IMR-90 (cell line): Measurements from ENCODE around the gene PRELP. TPM values are rescaled to one million over a fixed set of nuclear protein-coding genes. Genes with fewer than 3 reads are reported as not detected.

ENCODE experiments used
- ATAC-seq: fragments of 200-7000 bp; cut with Tn5 transposase; 2 replicates; pipeline ENCODE4 v1.9.1; 2020; ENCODE audit warnings: low read depth, mild to moderate bottlenecking, moderate library complexity
- BruUV-seq: library from RNA; stranded (reverse); fragments of 400-500 nt; replicated peaks from 2 replicates; lab custom pipeline; 2021; lab: Mats Ljungman, UMichigan
- CTCF ChIA-PET: fragments of 300-600 bp; formaldehyde crosslinking; extraction: SDS; loops from one replicate; lab custom pipeline; 2021; ENCODE audit warnings: antibody characterized with exemption; lab: Yijun Ruan, JAX
- POLR2A ChIA-PET: fragments of 300-600 bp; sonication (Branson Sonifier 250); formaldehyde crosslinking; loops from one replicate; lab custom pipeline; 2022; ENCODE audit warnings: antibody characterized with exemption; ENCODE audit not compliant: unreplicated experiment; lab: Charles Lee
- DNase-seq: peaks from one replicate; pipeline ENCODE4 v3.0.0; 2013
- H2AFZ ChIP-seq: replicated peaks from 2 replicates; pipeline ENCODE3; 2013; ENCODE audit warnings: low read length, mild to moderate bottlenecking; ENCODE audit not compliant: poor library complexity
- H2AK5ac ChIP-seq: 2 replicates; pipeline ENCODE4 v1.6.1; 2013; ENCODE audit warnings: low read depth, low read length, inconsistent platforms
- H2AK9ac ChIP-seq: replicated peaks from 2 replicates; pipeline ENCODE3; 2013; ENCODE audit warnings: mild to moderate bottlenecking, low read depth, low read length, moderate library complexity; ENCODE audit not compliant: poor library complexity
- H2BK120ac ChIP-seq: 2 replicates; pipeline ENCODE4 v1.6.1; 2013; ENCODE audit warnings: low read depth, low read length, inconsistent platforms
- H2BK15ac ChIP-seq: 3 replicates; pipeline ENCODE4 v1.6.1; 2013; ENCODE audit warnings: low read depth, low read length, inconsistent platforms
- H2BK20ac ChIP-seq: 2 replicates; pipeline ENCODE4 v1.6.1; 2013; ENCODE audit warnings: low read depth, mild to moderate bottlenecking, inconsistent platforms, low read length, moderate library complexity
- H2BK5ac ChIP-seq: 2 replicates; pipeline ENCODE4 v1.6.1; 2013; ENCODE audit warnings: mild to moderate bottlenecking, low read depth, low read length, inconsistent platforms; ENCODE audit not compliant: poor library complexity, severe bottlenecking
- H3K14ac ChIP-seq: replicated peaks from 2 replicates; pipeline ENCODE4 v1.6.1; 2013; ENCODE audit warnings: low read depth, low read length, inconsistent platforms
- H3K18ac ChIP-seq: 2 replicates; pipeline ENCODE4 v1.6.1; 2013; ENCODE audit warnings: low read depth, low read length, control low read depth
- H3K23ac ChIP-seq: 2 replicates; pipeline ENCODE4 v1.6.1; 2013; ENCODE audit warnings: low read depth, low read length, inconsistent platforms
- H3K27ac ChIP-seq: 2 replicates; pipeline ENCODE4 v1.5.1; 2013; ENCODE audit warnings: mild to moderate bottlenecking, control low read depth, low read length; ENCODE audit not compliant: insufficient read depth
- H3K27me3 ChIP-seq: 2 replicates; pipeline ENCODE4 v1.6.1; 2013; ENCODE audit warnings: low read length; ENCODE audit not compliant: control insufficient read depth, insufficient read depth
- H3K36me3 ChIP-seq: 2 replicates; pipeline ENCODE4 v1.6.1; 2013; ENCODE audit warnings: low read length, mixed read lengths; ENCODE audit not compliant: control insufficient read depth, insufficient read depth
- H3K4ac ChIP-seq: 2 replicates; pipeline ENCODE4 v1.6.1; 2013; ENCODE audit warnings: low read depth, low read length, inconsistent platforms
- H3K4me1 ChIP-seq: 2 replicates; pipeline ENCODE4 v1.6.1; 2013; ENCODE audit warnings: low read length, mixed read lengths; ENCODE audit not compliant: control insufficient read depth, insufficient read depth
- H3K4me2 ChIP-seq: 2 replicates; pipeline ENCODE4 v1.6.1; 2013; ENCODE audit warnings: low read depth, mild to moderate bottlenecking, control low read depth, low read length, moderate library complexity
- H3K4me3 ChIP-seq: 2 replicates; pipeline ENCODE4 v1.5.1; 2013; ENCODE audit warnings: low read depth, mild to moderate bottlenecking, control low read depth, low read length, moderate library complexity; ENCODE audit not compliant: insufficient read depth
- H3K56ac ChIP-seq: 2 replicates; pipeline ENCODE4 v1.6.1; 2013; ENCODE audit warnings: low read length, inconsistent platforms; ENCODE audit not compliant: insufficient read depth; ENCODE audit errors: extremely low read depth
- H3K79me1 ChIP-seq, 2 experiments: 2 replicates each; pipeline ENCODE4 v1.6.1; 2013; ENCODE audit warnings: low read length in 2 of 2, inconsistent platforms in 1 of 2, low read depth in 1 of 2
- H3K9ac ChIP-seq: 2 replicates; pipeline ENCODE4 v1.6.1; 2013; ENCODE audit warnings: low read depth, low read length, control low read depth
- H3K9me1 ChIP-seq: 2 replicates; pipeline ENCODE4 v1.6.1; 2013; ENCODE audit warnings: low read length, inconsistent platforms; ENCODE audit not compliant: insufficient read depth
- H3K9me3 ChIP-seq: 2 replicates; pipeline ENCODE4 v1.6.1; 2013; ENCODE audit warnings: low read length; ENCODE audit not compliant: control insufficient read depth, insufficient read depth
- H4K20me1 ChIP-seq: 2 replicates; pipeline ENCODE4 v1.6.1; 2013; ENCODE audit warnings: low read length, inconsistent platforms; ENCODE audit not compliant: insufficient read depth
- H4K5ac ChIP-seq: 2 replicates; pipeline ENCODE4 v1.6.1; 2013; ENCODE audit warnings: mild to moderate bottlenecking, low read depth, low read length, control low read depth
- H4K8ac ChIP-seq, 2 experiments: 2 replicates each; pipeline ENCODE4 v1.6.1; 2013; ENCODE audit warnings: low read depth in 2 of 2, low read length in 2 of 2, control low read depth in 1 of 2, inconsistent platforms in 1 of 2
- H4K91ac ChIP-seq: 2 replicates; pipeline ENCODE4 v1.6.1; 2013; ENCODE audit warnings: low read depth, low read length, inconsistent platforms; ENCODE audit not compliant: insufficient read depth
- BHLHE40 ChIP-seq: fragments of 150-350 bp; IDR thresholded peaks from 2 replicates; pipeline ENCODE4 v1.6.1; 2016; ENCODE audit warnings: mild to moderate bottlenecking, low read depth, low read length
- CHD1 ChIP-seq: IDR thresholded peaks from 2 replicates; pipeline ENCODE4 v1.6.1; 2012; ENCODE audit warnings: low read depth, low read length, improper control_type of control experiment
- MAFK ChIP-seq: IDR thresholded peaks from 2 replicates; pipeline ENCODE4 v1.6.1; 2012; ENCODE audit warnings: low read depth, low read length, improper control_type of control experiment
- RCOR1 ChIP-seq: IDR thresholded peaks from 2 replicates; pipeline ENCODE4 v1.6.1; 2012; ENCODE audit warnings: mild to moderate bottlenecking, low read length, improper control_type of control experiment; ENCODE audit not compliant: insufficient replicate concordance
- RFX5 ChIP-seq: IDR thresholded peaks from 2 replicates; pipeline ENCODE4 v1.8.0; 2012; ENCODE audit warnings: low read depth, mild to moderate bottlenecking, low read length, moderate library complexity
- SMC3 ChIP-seq: fragments of 150-350 bp; IDR thresholded peaks from 2 replicates; pipeline ENCODE4 v1.6.1; 2016; ENCODE audit warnings: low read depth, mild to moderate bottlenecking, antibody characterized with exemption, low read length, moderate library complexity
- WGBS, 2 experiments: methylation state at CpG; one replicate each; pipeline versions ENCODE4 v1.1.5 to v1.1.7; 2013; ENCODE audit warnings: missing lambda C conversion rate in 2 of 2; ENCODE audit not compliant: insufficient read length in 1 of 2; ENCODE audit errors: extremely low coverage in 2 of 2; 5-methylcytosine and 5-hydroxymethylcytosine counted together
- dilution Hi-C: fragments of 300-500 bp; cut with HindIII; formaldehyde crosslinking; loops from one replicate; pipeline ENCODE4 v1.14.3; 2018; ENCODE audit warnings: low sequenced_read_pairs; ENCODE audit not compliant: unreplicated experiment
- in situ Hi-C: fragments of 300-500 bp; cut with MboI; formaldehyde crosslinking; loops from 3 replicates; pipeline ENCODE4 v1.14.3; 2019; ENCODE audit warnings: low sequenced_read_pairs, inconsistent platforms, mixed read lengths
- intact Hi-C: fragments of 100-400 bp; cut with micrococcal nuclease; formaldehyde crosslinking; loops from 2 replicates; pipeline ENCODE4 v1.10.0; 2022
- polyA plus RNA-seq, 3 experiments: library from polyadenylated mRNA; depleted of rRNA; stranded (reverse); fragments of >200 nt; gene quantifications; 2 replicates each; pipeline ENCODE4 v1.2.3, GENCODE V29; 2012; ENCODE audit warnings: low replicate concordance in 1 of 3
- total RNA-seq: library from RNA; depleted of rRNA; stranded (reverse); fragments of >200 nt; gene quantifications from 2 replicates; pipeline ENCODE4 v1.2.3, GENCODE V29; 2012
- TF ChIP-seq, protein P1 (sequence below): fragments of 150-350 bp; IDR thresholded peaks from 2 replicates; pipeline ENCODE4 v1.6.1; 2016; ENCODE audit warnings: low read depth, mild to moderate bottlenecking, low read length, moderate library complexity, borderline replicate concordance

The PRELP gene
- total and polyA plus RNA-seq, 2 of the 4 experiments (the other 2 are of a cell fraction), result 0.56 TPM; not detected in 1

GRCh38 chr1:203519053-203519840 is 43.6 kb downstream of the PRELP start:
- no TSS peak for BruUV-seq
- intact Hi-C loops, result no loop called here
- CTCF ChIA-PET, result no interaction called here

More at GRCh38 chr1:203519053-203519840, 43.6 kb downstream of the PRELP start:
- H3K56ac ChIP-seq, result no peak overlapping the region
- H2BK120ac ChIP-seq, result peak overlapping the region; percentile 74; the same call in 1 of the 2 replicates
- DNase-seq (no peak), ATAC-seq (no peak)
- no peak overlapping the region for H4K8ac ChIP-seq
- H3K23ac ChIP-seq, result no peak overlapping the region
- in situ Hi-C loops (no loop called here), dilution Hi-C loops (no loop called here)
- H3K9me1 ChIP-seq, result peaks cover 22% of the 10 kb centered on the region
- H3K36me3 ChIP-seq, result no peaks in the 10 kb centered on the region
- no peak overlapping the region for H3K4ac ChIP-seq
- 78% methylated on average over 4 of the region's 10 CpGs; no CpG with 5 or more reads in 1 of the 2 experiments for WGBS, 2 experiments
- no peak overlapping the region for H4K5ac ChIP-seq
- no peak overlapping the region for H2BK5ac ChIP-seq
- H3K9ac ChIP-seq, result no peak overlapping the region
- H3K4me2 ChIP-seq, result no peak overlapping the region
- TF ChIP-seq RCOR1 (no peak), SMC3 (no peak), MAFK (no peak), RFX5 (no peak), CHD1 (no peak), BHLHE40 (no peak)
- TF ChIP-seq, protein P1, sequence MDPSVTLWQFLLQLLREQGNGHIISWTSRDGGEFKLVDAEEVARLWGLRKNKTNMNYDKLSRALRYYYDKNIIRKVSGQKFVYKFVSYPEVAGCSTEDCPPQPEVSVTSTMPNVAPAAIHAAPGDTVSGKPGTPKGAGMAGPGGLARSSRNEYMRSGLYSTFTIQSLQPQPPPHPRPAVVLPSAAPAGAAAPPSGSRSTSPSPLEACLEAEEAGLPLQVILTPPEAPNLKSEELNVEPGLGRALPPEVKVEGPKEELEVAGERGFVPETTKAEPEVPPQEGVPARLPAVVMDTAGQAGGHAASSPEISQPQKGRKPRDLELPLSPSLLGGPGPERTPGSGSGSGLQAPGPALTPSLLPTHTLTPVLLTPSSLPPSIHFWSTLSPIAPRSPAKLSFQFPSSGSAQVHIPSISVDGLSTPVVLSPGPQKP, result no peak
- peak overlapping the region; percentile 14; the same call in 1 of the 2 replicates for H3K14ac ChIP-seq
- H2BK20ac ChIP-seq, result no peak overlapping the region; the same call in 1 of the 2 replicates
- no peaks in the 10 kb centered on the region for H3K27me3 ChIP-seq
- H4K91ac ChIP-seq, result no peak overlapping the region; the same call in 1 of the 2 replicates
- no peaks in the 10 kb centered on the region for H4K20me1 ChIP-seq
- H2AK5ac ChIP-seq, result peak overlapping the region; percentile 76
- H3K4me3 ChIP-seq, result no peak overlapping the region
- no peak overlapping the region for H2AFZ ChIP-seq
- H3K9me3 ChIP-seq, result no peaks in the 10 kb centered on the region
- H2BK15ac ChIP-seq, result no peak overlapping the region
- H3K4me1 ChIP-seq, result peaks cover 14% of the 10 kb centered on the region
- no peak overlapping the region for H3K18ac ChIP-seq
- no peak overlapping the region for H2AK9ac ChIP-seq
- H3K79me1 ChIP-seq, result peaks cover 0 to 9% of the 10 kb centered on the region in 2 experiments; a peak in 2 of 4 replicates
- H3K27ac ChIP-seq, result no peak overlapping the region
- POLR2A ChIA-PET, result no interaction called here
